ENCODE measurements around the gene CES5A.
"Not testable (repeated sequence)": the region's sequence is repeated elsewhere in the genome, so short reads cannot be mapped to it uniquely, and the experiment has no call there.

The CES5A gene

GRCh38 chr16:55821210-55821609, 54.0 kb downstream of the CES5A start:
- no peak for TF ChIP-seq CTCF (IDR thresholded peaks at IDR 0.05; ENCODE audit: insufficient read depth, low read depth, low read length, missing control alignments)
- no peak overlapping the region for H3K4me3 ChIP-seq (ENCODE audit: low read depth, low read length)
- DNase-seq (ENCODE audit: low read depth): no peak

- no peak for DNase-seq (ENCODE audit: low read depth)
- no peak for TF ChIP-seq CTCF (IDR thresholded peaks at IDR 0.05; ENCODE audit: insufficient read depth, low read depth, low read length, missing control alignments)
- H3K4me3 ChIP-seq (ENCODE audit: low read depth, low read length): no peak overlapping the region
Measured at GRCh38 chr16:55820615-55821014, 54.6 kb downstream of the CES5A start.

- TF ChIP-seq CTCF (IDR thresholded peaks at IDR 0.05; ENCODE audit: insufficient read depth, low read depth, low read length, missing control alignments): no peak
- DNase-seq (ENCODE audit: low read depth): no peak
Measured at GRCh38 chr16:55817236-55817912, 57.8 kb downstream of the CES5A start.

GRCh38 chr16:55816222-55816621, 59.0 kb downstream of the CES5A start:
- DNase-seq (ENCODE audit: low read depth); H3K4me3 ChIP-seq (ENCODE audit: low read depth, low read length): not testable (repeated sequence)

More at GRCh38 chr16:55817236-55817912, 57.8 kb downstream of the CES5A start:
- no peak overlapping the region for H3K4me3 ChIP-seq (ENCODE audit: low read depth, low read length)

- TF ChIP-seq CTCF (IDR thresholded peaks at IDR 0.05; ENCODE audit: insufficient read depth, low read depth, low read length, missing control alignments): no peak
- H3K4me3 ChIP-seq (ENCODE audit: low read depth, low read length): no peak overlapping the region
- no peak for DNase-seq (ENCODE audit: low read depth)
Measured at GRCh38 chr16:55815320-55815719, 59.9 kb downstream of the CES5A start.

- DNase-seq (ENCODE audit: low read depth); H3K4me3 ChIP-seq (ENCODE audit: low read depth, low read length): not testable (repeated sequence)
Measured at GRCh38 chr16:55814174-55814573, 61.0 kb downstream of the CES5A start.

GRCh38 chr16:55813730-55814129, 61.4 kb downstream of the CES5A start:
- not testable (repeated sequence) for H3K4me3 ChIP-seq (ENCODE audit: low read depth, low read length); DNase-seq (ENCODE audit: low read depth)

- TF ChIP-seq CTCF (IDR thresholded peaks at IDR 0.05; ENCODE audit: insufficient read depth, low read depth, low read length, missing control alignments): no peak
- no peak for DNase-seq (ENCODE audit: low read depth)
- no peak overlapping the region for H3K4me3 ChIP-seq (ENCODE audit: low read depth, low read length)
Measured at GRCh38 chr16:55812951-55813350, 62.2 kb downstream of the CES5A start.

All from GM12865 (cell line).